Measurements from ENCODE around the gene C16orf86.

The C16orf86 gene

DNA sequence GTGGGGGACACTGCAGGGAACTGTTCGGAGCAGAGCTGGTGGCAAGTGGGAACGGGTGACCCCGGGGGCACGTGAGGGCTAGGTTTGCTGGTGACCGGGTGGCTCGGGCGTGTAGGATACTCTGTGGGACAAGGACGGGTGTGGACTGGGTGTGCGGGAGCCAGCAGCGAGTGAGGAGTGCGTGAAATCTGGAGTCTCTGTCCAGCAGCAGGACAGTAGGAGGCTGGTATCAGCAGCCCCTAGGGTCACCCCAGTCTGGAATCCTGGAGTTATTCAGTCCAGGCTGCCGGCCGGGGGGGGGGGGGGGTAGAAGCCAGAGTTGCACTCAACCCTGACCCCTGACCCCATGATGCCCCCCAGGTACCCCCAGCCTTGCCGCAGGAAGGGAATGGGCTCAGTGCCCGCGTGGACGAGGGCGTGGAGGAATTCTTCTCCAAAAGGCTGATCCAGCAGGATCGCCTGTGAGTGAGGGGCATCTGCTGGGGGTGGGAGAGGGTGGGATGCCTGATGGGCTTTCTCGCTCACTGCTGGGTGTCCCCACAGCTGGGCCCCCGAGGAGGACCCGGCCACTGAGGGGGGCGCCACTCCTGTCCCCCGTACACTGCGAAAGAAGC, 12.7 kb upstream of the C16orf86 start:
- DNase-seq (ENCODE audit: low spot score): peak; percentile 75

DNA sequence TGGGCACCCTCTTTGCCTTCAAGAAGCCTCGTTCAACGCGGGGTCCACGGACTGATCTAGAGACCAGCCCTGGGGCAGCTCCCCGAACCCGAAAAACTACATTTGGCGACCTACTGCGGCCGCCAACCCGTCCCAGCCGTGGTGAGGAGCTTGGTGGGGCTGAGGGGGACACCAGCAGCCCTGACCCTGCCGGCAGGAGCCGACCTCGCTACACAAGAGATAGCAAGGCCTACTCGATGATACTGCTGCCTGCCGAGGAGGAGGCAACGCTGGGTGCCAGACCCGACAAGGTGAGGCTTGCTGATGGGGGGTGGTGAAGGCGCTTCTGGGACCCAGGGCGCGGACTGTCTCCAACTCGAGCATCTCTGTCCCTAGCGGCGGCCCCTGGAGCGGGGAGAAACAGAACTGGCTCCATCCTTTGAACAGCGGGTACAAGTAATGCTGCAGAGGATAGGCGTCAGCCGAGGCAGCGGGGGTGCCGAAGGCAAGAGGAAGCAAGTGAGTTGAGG, 12.2 kb upstream of the C16orf86 start:
- no peak for DNase-seq (ENCODE audit: low spot score)

DNA sequence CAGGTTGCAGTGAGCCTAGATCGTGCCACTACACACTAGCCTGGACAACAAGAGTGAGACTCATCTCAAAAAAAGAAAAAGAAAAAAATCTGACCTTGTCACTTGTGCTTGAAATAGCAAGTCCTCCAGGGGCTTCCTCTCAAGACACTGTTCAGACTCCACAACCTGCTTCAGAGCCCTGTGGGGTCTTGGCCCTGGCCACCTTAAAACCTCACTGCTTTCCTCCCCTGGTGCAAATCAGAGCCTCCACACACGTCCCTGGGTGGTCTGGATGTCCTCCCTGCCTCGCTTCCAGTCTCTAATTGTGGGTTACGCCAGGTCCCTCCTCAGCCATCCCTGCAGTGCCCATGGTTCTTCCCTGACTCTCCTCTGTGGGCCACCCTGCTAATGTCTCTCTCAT, 11.3 kb upstream of the C16orf86 start:
- DNase-seq (ENCODE audit: low spot score): no peak

DNA sequence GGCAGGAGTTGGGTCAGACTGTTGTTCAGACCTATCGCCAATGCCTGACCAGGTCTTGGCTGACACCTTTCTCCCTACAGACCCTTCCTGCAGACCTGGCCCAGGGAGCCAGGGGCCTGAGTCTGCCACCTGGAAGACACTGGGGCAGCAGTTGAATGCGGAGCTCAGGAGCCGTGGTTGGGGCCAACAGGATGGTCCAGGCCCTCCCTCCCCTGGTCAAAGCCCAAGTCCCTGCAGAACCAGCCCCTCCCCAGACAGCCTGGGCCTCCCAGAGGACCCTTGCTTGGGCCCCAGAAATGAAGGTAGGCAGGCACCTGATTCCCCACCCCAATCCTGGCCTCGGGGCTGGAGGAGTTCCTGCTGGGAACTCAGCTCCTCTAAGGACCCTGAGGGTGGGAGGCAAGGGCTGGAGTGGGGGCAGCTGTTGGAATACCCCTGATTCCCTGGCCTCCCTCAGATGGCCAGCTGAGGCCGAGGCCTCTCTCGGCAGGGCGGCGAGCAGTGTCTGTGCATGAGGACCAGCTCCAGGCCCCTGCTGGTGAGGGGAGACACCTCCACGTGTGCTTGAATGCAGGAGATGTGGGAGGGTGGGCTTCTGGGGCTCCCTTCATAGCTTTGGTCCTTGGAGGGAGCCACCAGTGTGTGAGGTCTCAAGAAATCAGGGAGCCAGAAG, 10.1 kb upstream of the C16orf86 start:
- no peak for DNase-seq (ENCODE audit: low spot score)

DNA sequence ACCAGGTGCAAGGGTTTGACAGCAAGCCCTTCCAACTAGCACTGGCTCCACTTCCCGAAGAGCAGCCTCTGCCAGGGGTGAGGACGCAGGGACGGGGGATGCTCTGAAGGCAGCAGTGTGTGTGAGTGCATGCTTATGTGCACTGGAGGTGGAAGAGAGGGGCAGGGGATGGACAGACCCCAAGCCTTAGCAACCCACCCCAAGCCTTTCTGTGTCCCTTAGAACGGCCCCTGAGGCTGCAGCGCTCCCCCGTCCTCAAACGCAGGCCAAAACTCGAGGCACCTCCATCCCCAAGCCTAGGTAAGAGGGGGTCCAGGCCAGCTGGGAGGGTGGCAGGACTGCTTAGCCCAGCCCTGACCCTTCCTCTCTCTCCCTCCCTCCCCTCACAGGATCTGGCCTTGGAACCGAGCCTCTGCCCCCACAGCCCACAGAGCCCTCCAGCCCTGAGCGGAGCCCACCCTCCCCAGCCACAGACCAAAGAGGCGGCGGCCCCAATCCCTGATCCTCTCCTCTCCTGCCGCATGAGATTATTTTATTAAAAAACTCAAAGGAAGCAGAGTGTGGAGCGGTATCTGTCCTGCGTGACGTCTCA, 9.5 kb upstream of the C16orf86 start:
- no peak for DNase-seq (ENCODE audit: low spot score)

DNA sequence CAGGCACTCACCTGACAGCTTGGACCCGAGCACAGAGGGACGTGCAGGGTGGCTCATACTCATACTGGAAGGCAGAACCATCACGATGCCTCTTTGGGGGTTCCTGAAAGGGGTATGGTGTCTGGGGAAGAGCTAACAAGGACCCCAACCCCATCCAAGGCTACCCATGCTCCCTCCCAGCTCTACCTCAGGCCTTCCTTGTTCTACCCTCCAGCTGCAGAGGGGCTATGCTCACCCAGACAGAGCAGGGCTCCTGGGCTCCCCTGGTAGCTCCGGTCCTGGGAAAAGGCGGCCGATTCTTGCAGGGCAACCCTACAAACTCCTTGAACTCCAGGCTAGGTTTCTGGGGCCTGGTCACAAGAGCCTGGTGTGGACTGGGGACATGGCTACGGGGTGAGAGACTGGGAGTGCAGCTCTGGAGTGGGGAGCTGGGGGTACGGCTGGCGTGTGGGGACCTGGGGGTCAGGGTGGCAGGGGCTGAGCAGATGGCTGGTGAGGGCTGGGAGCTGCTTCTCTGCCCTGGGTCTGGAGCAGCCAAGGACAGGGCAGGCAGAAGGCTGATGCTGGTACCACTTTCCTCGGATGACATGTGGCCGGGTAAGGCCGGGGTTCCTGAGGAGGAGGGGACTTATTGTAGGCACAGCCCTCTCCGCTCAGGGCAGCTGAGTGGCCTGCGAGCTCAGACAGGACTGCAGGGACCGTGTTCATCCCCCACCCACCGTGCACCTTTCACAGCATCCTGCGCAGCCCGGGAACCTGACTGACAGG, 8.7 kb upstream of the C16orf86 start:
- DNase-seq (ENCODE audit: low spot score): no peak

DNA sequence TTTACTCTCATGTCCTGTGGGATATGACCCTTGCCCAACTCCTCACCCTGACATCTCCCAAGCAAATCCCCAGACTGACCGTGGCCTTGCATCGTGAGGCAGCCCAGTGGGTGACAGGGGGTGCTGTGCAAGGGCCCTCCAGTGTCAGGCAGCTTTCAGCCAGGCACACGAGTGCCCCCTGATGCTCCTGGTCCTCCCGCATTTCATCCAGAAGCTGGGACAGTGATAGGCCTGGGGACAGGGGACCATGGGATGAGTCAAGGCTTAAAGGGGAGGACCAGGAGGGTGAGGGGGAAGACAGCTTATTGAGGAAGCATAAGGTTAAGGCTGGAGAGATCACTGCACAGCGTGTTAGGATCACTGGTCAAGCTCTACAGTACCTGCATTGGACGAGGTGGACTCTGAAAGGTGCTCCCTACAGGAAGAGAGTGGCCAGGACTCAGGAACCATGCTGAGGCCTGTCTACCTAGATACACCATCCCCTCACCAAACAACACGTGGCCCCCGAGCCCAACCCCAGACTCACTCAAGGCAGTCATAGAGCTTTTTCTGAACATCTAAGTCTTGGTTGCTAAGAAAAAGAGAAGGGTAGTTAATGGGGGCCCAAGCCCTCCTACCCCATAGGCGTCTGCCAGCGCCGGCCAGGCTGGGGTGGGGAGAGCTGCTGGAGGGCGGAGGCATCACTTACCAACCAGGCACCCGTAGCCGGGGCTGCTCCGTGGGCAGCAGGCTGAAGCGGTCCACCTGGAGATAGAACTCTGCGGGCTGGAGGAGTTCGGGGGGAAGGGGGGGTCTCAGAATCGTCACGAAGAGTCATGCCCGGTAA, 7.6 kb upstream of the C16orf86 start:
- no peak for DNase-seq (ENCODE audit: low spot score)

DNA sequence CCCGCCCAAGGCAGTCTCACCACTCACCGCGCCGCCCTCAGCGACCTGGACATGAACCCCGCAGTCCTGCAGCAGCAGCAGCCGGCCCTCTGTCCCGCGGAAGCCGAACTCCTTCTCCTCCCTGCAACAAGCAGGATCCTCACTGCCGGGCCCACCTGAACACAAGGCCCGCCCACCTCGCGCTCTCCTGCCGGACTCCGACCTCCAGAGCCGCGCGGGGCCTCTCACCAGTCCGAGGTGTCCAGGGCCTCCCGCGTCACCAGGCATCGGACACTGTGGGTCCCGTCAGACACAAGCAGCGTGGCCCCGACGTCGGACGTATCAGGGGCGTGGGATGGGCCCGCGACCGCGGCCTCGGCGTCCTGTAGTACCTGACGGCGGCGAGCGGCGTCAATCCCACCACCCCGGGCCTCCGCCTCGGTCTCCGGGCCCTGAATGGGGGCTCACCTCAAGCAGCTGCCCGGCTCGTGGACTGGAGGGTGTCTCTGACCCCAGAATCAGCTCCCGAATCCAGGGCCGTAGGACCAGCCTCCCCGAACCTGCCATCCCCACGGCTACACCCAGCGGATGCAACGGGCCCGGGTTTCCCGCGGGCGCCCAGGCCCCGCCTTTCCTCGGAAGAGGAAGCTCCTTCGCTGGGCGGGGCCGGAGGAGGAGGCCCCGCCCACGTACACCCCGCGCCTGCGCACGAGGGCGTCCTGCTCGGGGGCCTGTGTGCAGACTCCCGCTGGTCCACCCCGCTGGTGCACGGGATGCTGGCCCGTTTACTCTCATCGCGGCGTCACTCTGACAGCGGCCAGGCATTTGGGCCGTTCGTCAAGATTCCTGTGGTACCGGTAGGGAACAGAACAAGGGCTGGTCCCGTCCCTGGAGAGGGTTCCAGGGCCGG, 6.7 kb upstream of the C16orf86 start, which contains the start of gene ACD:
Gene ACD, minus strand, starts transcription at position 586 of the 889 bp plus-strand sequence. Its CDS starts 40 bp downstream, at position 546.
- DNase-seq (ENCODE audit: low spot score): peak; percentile 100

DNA sequence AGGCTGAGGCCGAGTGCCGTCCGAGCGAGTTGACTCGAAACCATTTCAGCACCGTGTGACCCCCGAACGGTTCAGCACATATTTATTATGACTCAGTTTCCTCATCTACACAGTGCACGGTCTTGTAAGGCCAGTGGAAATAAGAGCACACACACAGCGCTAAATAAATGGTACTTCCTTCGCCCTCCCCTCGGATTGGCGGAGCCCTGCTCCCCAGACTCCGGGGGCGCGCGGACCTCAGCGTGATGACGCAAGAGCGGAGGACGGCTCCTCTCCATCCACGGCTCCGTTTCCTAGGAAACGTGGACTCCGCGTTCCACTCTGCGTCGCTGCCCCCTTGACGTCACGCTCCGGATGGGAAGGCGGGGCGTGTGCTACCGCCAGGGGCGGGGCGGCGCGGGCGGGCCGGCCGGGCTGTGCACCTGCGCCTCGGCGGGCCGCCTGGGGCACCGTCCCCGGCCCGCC, 6.0 kb upstream of the C16orf86 start, which contains the start of gene PARD6A:
Gene PARD6A, plus strand, starts transcription at position 397 of the 465 bp plus-strand sequence. CDS start 79 bp downstream, outside the sequence.
- DNase-seq (ENCODE audit: low spot score): peak; percentile 100

DNA sequence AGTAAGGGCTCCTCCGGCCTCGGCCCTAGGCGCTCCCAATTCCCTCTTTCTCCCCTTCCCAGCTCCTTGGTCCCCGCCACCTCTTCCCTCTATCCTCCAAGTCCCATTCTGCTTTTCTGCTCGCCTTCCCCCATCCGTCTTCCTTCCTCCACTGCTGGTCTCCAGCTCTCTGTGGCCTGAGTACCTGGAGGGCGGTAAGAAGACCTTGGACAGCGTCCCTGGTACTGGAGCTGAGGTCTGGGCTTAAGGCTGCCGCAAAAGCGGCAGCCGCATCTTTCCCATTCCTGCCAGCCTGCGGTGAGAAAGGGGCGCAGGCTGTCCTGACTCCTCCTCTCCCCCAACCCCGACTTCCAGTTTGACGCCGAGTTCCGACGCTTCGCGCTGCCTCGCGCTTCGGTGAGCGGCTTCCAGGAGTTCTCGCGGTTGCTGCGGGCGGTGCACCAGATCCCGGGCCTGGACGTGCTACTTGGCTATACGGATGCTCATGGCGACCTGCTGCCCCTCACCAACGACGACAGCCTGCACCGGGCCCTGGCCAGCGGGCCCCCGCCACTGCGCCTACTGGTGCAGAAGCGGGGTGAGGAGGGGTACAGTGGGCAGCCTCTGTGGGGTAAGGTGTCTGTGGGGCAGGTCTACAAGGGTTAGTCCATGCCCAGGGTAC, 5.4 kb upstream of the C16orf86 start:
- DNase-seq (ENCODE audit: low spot score): peak; percentile 72

DNA sequence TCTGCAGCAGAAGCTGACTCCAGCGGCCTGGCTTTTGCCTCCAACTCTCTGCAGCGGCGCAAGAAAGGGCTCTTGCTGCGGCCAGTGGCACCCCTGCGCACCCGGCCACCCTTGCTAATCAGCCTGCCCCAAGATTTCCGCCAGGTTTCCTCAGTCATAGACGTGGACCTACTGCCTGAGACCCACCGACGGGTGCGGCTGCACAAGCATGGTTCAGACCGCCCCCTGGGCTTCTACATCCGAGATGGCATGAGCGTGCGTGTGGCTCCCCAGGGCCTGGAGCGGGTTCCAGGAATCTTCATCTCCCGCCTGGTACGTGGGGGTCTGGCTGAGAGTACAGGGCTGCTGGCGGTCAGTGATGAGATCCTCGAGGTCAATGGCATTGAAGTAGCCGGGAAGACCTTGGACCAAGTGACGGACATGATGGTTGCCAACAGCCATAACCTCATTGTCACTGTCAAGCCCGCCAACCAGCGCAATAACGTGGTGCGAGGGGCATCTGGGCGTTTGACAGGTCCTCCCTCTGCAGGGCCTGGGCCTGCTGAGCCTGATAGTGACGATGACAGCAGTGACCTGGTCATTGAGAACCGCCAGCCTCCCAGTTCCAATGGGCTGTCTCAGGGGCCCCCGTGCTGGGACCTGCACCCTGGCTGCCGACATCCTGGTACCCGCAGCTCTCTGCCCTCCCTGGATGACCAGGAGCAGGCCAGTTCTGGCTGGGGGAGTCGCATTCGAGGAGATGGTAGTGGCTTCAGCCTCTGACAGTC, 4.5 kb upstream of the C16orf86 start:
- peak; percentile 25 for DNase-seq (ENCODE audit: low spot score)

DNA sequence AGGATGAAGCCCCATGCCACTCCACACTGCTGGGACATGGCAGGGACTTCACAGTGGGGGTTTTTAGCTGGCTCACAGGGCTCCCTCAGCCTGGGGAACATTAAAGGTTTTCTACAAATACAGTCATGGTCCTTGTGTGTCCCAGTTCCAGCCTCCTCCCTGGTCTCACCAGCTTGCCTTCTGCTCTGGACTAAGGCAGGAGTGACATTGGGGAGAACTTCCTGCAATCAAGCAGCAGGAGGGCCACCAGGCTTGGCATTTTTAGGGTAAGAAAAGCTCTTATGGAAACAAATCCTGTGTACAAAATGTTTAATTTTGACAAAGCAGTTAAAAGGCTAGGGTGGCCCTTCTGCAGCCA, 4.0 kb upstream of the C16orf86 start:
- DNase-seq (ENCODE audit: low spot score): no peak

DNA sequence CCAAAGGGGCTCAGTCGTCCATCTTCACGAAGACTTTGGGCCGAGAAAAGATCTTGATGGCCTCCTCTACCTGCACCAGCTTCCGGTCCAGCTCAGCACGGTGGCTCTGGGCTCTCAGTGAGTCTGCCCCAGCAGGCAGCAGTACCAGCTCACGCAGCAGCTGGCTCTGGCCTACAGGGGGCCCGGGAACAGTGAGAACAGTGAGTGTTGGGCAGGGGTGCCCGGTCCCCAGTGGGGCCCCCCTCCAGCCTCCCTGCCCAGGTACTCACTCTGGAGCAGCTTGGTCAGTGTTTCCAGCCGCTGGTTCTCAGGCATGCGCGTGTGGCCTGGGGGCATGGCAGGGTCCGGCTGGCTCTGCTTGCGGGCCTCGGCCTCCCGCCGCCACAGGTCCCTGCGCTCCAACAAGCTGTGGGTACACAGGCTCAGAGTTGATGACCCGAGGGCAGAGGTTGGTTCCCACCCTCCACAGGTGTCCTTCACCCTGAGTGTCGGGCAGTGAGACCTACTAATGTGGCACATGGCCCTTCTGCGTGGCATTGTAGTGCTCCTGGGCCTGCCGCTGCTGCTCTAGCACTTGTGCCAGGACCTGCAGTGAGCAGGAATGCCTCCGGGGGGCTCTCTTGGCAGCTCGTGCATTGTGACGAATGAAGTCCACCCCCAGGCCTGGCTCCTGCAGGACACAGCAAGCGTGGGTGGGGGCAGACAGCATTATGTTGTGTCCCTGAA, 3.3 kb upstream of the C16orf86 start:
- DNase-seq (ENCODE audit: low spot score): peak; percentile 77

DNA sequence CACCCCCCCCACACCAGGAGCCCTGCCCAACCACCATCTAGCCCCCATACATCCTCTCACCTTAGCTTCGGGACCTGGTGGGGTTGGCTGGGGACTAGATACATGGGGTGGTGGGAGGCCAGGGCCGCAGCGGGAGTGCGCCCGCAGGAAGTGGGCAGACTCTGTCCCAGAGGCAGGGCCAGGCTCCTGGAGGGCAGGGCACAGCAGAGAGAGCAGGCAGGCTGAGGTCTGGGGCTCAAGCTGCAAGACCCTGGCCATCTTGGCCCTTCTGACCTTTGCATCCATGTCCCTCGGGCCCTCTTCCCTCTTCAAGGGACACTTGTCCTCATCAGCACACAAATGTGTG, 2.8 kb upstream of the C16orf86 start:
- peak; percentile 19 for DNase-seq (ENCODE audit: low spot score)

DNA sequence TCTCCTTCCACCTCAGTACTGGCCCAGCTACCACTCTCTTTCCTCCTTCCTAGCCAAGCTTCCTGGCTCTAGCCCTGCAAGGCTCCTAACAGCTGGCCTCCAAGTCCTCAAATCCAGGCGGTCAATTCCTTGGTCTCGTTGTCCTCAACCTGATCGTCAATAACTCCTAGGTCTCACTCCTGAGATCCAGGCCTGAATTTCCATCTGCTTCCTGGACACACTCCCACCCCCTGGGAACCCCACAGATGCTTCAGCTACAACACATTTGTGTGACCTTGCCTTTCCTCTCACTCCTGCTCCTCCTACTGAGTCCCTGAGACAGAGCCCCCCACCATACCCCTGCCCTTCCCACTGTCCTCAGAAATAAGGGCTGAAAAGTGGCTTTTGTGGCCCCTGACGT, 2.4 kb upstream of the C16orf86 start:
- DNase-seq (ENCODE audit: low spot score): no peak

DNA sequence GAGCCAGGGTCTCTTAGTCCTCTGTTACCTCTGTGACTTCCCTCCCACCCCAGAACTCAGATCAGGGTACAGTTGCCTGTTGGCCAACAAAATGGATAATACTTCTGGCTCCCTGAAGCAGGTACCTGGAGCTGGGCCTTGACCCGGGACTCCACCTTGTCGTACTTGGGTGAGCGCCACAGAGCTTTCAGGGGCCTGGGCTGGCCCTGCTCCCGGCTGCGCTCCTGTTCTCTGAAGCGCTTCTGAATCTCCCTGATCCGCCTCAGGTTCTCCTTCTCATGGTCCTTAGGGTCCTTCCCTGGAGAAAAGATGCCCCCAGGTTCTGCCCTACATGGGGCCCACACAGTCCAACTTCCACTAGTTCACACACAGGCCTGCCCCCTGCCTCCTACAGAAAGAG, 1.7 kb upstream of the C16orf86 start:
- DNase-seq (ENCODE audit: low spot score): no peak

DNA sequence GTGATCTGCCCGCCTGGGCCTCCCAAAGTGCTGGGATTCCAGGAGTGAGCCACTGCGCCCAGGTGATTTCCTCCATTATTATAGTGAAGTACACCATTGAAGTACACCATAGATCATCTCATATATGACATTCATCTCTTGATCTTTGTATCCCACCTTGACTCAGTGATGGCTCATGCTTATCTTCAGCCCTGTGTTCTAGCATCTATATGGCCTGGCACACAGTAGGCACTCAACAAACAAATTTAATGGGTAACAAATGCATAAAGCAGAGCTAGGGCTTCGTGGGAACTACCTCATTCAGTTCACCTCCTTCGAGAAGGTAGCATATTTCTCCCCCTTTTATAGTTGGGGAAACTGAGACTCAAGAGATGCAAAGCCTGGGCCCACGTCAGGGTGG, 1.0 kb upstream of the C16orf86 start:
- DNase-seq (ENCODE audit: low spot score): no peak

DNA sequence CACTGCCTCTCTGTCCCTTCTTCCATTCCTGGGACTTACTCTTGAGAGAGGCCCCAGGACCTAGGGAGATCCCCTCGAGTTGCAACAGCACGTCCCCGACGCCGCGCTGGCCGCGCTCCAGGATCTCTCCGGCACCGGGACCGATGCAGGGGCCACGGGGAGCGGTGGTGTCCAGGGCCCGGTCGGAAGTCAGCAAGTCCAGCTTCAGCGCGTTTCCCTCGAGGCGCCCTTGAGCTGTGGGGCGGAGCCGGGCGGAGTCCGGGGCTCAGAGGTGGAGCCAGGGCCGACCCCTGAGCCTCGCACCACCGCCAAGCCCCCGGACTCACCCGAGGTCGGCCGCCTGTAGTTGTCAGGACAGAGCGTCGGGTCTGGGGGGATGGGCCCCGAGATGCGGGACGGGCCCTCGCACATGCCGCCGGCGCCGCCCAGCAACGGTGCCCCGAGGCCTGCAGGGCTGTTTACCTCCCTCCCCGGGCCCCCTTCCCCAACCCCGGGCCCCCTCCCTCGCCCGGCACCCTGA, 522 bp upstream of the C16orf86 start:
- peak; percentile 72 for DNase-seq (ENCODE audit: low spot score)
